Smooth muscle cell (in vitro differentiated cells): ENCODE measurements around the gene SLC6A9. TPM values are rescaled to one million over a fixed set of nuclear protein-coding genes. Genes with fewer than 3 reads are reported as not detected.

Source experiments
- DNase-seq: peaks from one replicate; lab custom pipeline; 2025; ENCODE audit not compliant: unreplicated experiment; lab: John Stamatoyannopoulos, UW
- H2AFZ ChIP-seq: fragments of 200-600 bp; sonication (generic); 2 replicates; pipeline ENCODE4 v1.6.0; 2016; ENCODE audit warnings: antibody characterized with exemption, low read depth, mild to moderate bottlenecking
- H3F3A ChIP-seq: fragments of 200-600 bp; sonication (generic); 2 replicates; pipeline ENCODE4 v1.6.0; 2017; ENCODE audit warnings: antibody characterized with exemption, low read depth
- H3K27ac ChIP-seq: fragments of 200-600 bp; sonication (generic); 2 replicates; pipeline ENCODE4 v1.5.1; 2016; ENCODE audit warnings: low read depth, mild to moderate bottlenecking
- H3K27me3 ChIP-seq: fragments of 200-600 bp; sonication (generic); 2 replicates; pipeline ENCODE4 v1.6.1; 2016; ENCODE audit warnings: low read depth, mild to moderate bottlenecking
- H3K36me3 ChIP-seq: fragments of 200-600 bp; sonication (generic); 2 replicates; pipeline ENCODE4 v1.5.1; 2016; ENCODE audit warnings: low read depth
- H3K4me1 ChIP-seq: fragments of 200-600 bp; sonication (generic); 2 replicates; pipeline ENCODE4 v1.5.1; 2016; ENCODE audit warnings: low read depth
- H3K4me2 ChIP-seq: fragments of 200-600 bp; sonication (generic); 2 replicates; pipeline ENCODE4 v1.6.0; 2016; ENCODE audit warnings: mild to moderate bottlenecking
- H3K4me3 ChIP-seq: fragments of 200-600 bp; sonication (generic); 2 replicates; pipeline ENCODE4 v1.5.1; 2016; ENCODE audit warnings: mild to moderate bottlenecking
- H3K79me2 ChIP-seq: fragments of 200-600 bp; sonication (generic); 2 replicates; pipeline ENCODE4 v1.6.0; 2016; ENCODE audit warnings: low read depth, mild to moderate bottlenecking
- H3K9ac ChIP-seq: fragments of 200-600 bp; sonication (generic); 2 replicates; pipeline ENCODE4 v1.6.0; 2016; ENCODE audit warnings: low read depth
- H3K9me3 ChIP-seq: fragments of 200-600 bp; sonication (generic); replicated peaks from 2 replicates; pipeline ENCODE4 v1.5.1; 2016; ENCODE audit warnings: low read depth
- H4K20me1 ChIP-seq: fragments of 200-600 bp; sonication (generic); 2 replicates; pipeline ENCODE4 v1.6.0; 2016; ENCODE audit warnings: low read depth
- WGBS: methylation state at CpG from one replicate; pipeline ENCODE4 v1.1.7; 2016; ENCODE audit warnings: low lambda C conversion rate; 5-methylcytosine and 5-hydroxymethylcytosine counted together
- polyA plus RNA-seq: library from polyadenylated mRNA; unstranded; fragments of >200 nt; fragmentation: Nextera tagmentation; extraction: Ambion mirVana; gene quantifications from 2 replicates; pipeline ENCODE4 v1.2.1, GENCODE V29; 2016
- total RNA-seq: library from RNA; depleted of rRNA; stranded (reverse); fragments of >200 nt; gene quantifications from 2 replicates; pipeline ENCODE4 v1.2.3, GENCODE V29; 2014
- TF ChIP-seq, protein P1 (sequence below): fragments of 200-600 bp; sonication (generic); IDR thresholded peaks from 2 replicates; pipeline ENCODE4 v1.5.1; 2017; ENCODE audit warnings: borderline replicate concordance, mild to moderate bottlenecking, antibody characterized with exemption; ENCODE audit not compliant: insufficient read depth, poor library complexity, severe bottlenecking

SLC6A9 gene
- total and polyA plus RNA-seq, 2 experiments from 2014 or later = 10.2 to 25.8 TPM

GRCh38 chr1:44013949-44014348 is 17.3 kb downstream of the SLC6A9 start:
- 45% methylated on average over 5 of the region's 5 CpGs for WGBS
- Histone ChIP-seq H3K9ac (no peak overlapping the region), H3K27me3 (no peaks in the 10 kb centered on the region), H3K9me3 (no peaks in the 10 kb centered on the region), H3K27ac (no peak overlapping the region), H3F3A (no peaks in the 10 kb centered on the region), H4K20me1 (peaks cover 5% of the 10 kb centered on the region), H2AFZ (no peak overlapping the region), H3K36me3 (no peaks in the 10 kb centered on the region), H3K79me2 (no peaks in the 10 kb centered on the region), H3K4me3 (no peak overlapping the region), H3K4me1 (peaks cover 7% of the 10 kb centered on the region), H3K4me2 (no peak overlapping the region)
- DNase-seq = no peak
- TF ChIP-seq, protein P1, sequence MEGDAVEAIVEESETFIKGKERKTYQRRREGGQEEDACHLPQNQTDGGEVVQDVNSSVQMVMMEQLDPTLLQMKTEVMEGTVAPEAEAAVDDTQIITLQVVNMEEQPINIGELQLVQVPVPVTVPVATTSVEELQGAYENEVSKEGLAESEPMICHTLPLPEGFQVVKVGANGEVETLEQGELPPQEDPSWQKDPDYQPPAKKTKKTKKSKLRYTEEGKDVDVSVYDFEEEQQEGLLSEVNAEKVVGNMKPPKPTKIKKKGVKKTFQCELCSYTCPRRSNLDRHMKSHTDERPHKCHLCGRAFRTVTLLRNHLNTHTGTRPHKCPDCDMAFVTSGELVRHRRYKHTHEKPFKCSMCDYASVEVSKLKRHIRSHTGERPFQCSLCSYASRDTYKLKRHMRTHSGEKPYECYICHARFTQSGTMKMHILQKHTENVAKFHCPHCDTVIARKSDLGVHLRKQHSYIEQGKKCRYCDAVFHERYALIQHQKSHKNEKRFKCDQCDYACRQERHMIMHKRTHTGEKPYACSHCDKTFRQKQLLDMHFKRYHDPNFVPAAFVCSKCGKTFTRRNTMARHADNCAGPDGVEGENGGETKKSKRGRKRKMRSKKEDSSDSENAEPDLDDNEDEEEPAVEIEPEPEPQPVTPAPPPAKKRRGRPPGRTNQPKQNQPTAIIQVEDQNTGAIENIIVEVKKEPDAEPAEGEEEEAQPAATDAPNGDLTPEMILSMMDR = no peak

DNA sequence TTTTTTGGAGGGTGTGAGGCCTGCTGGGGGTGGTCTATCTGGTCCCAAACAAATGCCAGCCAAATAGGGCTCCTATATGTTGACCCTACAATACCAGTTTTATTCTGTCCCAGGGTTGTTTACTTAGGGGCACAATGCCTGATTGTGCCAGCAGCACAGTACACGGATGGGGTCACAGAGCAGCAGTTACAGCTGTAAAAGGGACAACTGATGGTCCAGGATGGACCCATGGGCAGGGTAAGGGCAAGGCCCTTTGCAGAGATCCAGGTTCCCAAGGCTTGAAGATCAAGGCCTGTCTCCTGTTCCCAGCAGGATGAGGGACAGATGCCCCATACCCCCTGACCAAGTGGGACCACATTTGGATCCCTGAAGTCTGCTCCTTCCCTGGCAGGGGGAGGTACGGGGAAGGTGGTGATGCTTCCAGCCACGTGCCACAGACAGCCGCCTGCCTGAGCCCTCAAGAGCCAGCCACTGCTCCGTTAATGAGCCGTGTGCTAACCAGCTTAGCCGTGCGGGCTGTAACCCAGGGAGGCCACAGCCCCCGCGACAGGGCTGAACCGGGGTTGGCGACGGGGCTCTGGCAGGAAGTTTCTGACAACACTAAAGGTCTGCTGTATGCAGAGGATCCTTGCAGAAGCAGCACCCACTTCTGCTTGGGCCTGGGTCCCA is 18.2 kb downstream of the SLC6A9 start:
- no peak overlapping the region for H3K4me3 ChIP-seq
- DNase-seq = no peak
- no peaks in the 10 kb centered on the region for H3F3A ChIP-seq
- H4K20me1 ChIP-seq = peaks cover 5% of the 10 kb centered on the region
- H3K9ac ChIP-seq = no peak overlapping the region
- peaks cover 7% of the 10 kb centered on the region for H3K4me1 ChIP-seq
- no peaks in the 10 kb centered on the region for H3K9me3 ChIP-seq
- WGBS = 58% methylated on average over 13 of the region's 13 CpGs
- H3K36me3 ChIP-seq = no peaks in the 10 kb centered on the region
- no peak overlapping the region for H2AFZ ChIP-seq
- TF ChIP-seq, protein P1 = no peak
- H3K27me3 ChIP-seq = no peaks in the 10 kb centered on the region
- H3K4me2 ChIP-seq = no peak overlapping the region
- H3K27ac ChIP-seq = no peak overlapping the region
- H3K79me2 ChIP-seq = no peaks in the 10 kb centered on the region

DNA sequence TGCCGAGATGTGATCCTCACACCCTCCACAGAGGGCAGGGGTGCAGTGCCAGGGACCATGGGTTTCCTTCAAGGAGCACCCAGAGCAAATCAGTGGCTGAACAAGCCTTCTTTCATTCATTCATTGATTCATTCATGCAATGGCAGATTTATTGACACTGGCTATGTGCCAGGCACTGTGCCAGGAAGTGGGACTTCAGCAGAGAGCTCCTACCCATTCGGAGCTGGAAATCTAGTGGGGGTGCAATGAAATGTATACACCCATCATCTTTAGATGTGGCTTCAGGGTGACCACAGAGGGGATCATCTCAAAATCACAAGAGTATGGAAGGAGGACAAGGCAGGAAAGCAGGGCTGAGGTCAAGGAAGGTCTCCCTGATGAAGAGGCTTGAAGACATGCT is 18.9 kb downstream of the SLC6A9 start:
- Histone ChIP-seq H3K27me3 (no peaks in the 10 kb centered on the region), H3K36me3 (no peaks in the 10 kb centered on the region), H3K9me3 (no peaks in the 10 kb centered on the region), H3F3A (no peaks in the 10 kb centered on the region), H3K4me2 (no peak overlapping the region), H3K9ac (no peak overlapping the region), H3K4me1 (peaks cover 7% of the 10 kb centered on the region), H3K79me2 (no peaks in the 10 kb centered on the region), H3K4me3 (no peak overlapping the region), H2AFZ (no peak overlapping the region), H4K20me1 (peaks cover 5% of the 10 kb centered on the region), H3K27ac (no peak overlapping the region)
- no peak for DNase-seq
- 78% methylated on average over 2 of the region's 2 CpGs for WGBS
- TF ChIP-seq, protein P1 = no peak

DNA sequence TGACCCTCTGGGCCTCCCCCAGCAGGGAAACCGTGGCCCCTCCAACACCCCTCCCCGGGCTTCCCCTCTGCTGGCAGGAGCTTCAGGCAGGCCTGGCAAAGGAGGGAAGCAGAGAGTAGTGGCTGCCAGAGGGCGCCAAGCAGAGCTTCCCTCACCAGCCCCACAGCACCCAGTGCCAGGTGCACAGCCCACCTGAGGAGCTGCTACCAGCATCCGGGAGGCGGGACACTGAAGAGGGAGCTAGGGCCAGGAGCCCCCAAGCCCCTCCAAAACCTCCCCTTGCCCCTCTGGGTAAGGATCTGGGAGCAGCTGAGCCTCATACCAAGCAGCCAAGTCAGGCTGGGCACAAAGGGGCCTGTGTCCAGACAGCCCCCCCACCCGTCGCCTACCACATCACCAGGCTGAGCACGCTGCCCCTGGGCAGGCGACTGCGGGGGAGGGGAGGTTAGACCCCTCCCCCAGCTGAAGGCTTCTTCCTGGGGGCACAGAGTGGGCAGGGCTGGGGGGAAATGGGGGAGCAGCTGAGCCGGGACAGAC is 20.3 kb downstream of the SLC6A9 start:
- Histone ChIP-seq H3K4me2 (no peak overlapping the region), H3K9me3 (no peaks in the 10 kb centered on the region), H2AFZ (no peak overlapping the region), H3K4me3 (no peak overlapping the region), H3K79me2 (no peaks in the 10 kb centered on the region), H3K27me3 (no peaks in the 10 kb centered on the region), H3F3A (no peaks in the 10 kb centered on the region), H3K4me1 (peaks cover 7% of the 10 kb centered on the region), H3K9ac (no peak overlapping the region), H3K36me3 (no peaks in the 10 kb centered on the region), H3K27ac (no peak overlapping the region), H4K20me1 (peaks cover 5% of the 10 kb centered on the region)
- TF ChIP-seq, protein P1 = no peak
- DNase-seq = no peak
- 92% methylated on average over 11 of the region's 11 CpGs for WGBS
